GM18517 (cell line): ENCODE measurements around the gene HTR2B.
"Not testable (repeated sequence)": the region's sequence is repeated elsewhere in the genome, so short reads cannot be mapped to it uniquely, and the experiment has no call there.

ENCODE experiments used
- ATAC-seq: cut with Tn5 transposase; IDR thresholded peaks from one replicate; pipeline ENCODE4 v1.9.1; 2021; ENCODE audit warnings: mild to moderate bottlenecking, moderate library complexity; ENCODE audit not compliant: unreplicated experiment

The HTR2B gene

DNA sequence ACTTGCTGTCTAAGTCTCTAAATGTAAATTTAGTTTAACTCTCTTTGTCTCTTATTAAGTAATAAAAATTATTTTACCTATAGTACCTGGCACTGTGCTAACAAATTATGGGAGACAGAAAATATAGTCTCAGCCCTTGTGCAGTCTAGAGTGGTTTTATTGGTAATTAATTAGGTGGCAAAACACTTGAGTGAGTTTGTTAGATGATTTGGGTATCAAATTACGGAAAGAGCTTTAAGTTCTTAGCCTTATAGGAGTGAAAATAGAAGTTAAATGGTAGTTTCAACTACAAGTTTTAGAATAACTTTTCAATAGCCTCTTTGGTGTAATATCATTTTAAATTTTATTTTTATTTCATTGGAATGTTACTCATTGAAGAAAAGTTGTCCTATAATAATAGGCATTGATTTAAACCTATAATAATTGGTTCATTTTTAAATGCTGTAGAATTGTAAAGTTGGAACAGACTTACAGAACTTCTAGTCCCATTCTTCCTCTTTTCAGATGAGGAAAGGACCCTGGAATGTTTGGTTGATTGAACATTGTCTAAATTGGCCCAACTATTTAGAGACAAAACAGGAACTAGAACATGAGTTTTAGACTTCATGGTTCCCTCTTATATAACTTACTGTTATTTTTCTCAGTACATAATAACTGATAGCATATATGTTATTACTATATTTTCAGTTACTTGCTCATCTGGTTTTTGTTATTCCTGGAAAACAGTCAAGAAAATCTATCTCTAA, 10.2 kb upstream of the HTR2B start:
- ATAC-seq, result no peak

DNA sequence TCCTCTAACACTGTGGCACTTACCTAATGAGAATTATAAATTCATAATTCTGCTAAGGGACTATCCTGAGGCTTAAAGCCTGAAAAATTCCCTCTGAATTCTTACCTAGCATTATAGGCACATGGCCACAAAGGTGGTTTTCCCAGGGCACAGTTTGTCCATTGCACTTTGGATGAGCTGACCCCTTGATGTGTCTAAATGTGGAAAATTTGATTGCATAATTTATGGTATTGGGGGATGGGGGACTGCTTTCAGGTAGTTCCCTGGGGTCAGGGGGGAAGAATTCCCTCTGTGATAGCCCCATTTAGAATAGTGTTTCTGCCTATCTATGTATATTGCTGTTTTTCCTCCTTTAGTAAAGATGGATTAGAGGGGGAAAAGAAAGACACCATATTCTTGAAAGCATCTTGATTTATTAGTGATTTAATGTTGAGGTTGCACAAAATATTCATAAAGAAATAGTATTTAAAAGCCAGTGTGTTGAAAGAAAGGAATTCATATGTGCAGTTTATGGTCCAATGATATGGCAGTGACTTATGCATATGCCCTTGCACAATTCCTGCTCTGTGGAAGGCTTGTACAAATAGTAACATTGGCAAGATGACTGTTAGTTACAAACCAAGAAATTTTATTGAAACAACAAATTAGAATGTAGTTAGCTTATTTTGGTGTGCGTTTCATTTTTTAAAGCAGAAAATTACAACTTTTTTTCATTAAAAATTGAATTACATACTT, 8.7 kb upstream of the HTR2B start:
- ATAC-seq, result no peak

DNA sequence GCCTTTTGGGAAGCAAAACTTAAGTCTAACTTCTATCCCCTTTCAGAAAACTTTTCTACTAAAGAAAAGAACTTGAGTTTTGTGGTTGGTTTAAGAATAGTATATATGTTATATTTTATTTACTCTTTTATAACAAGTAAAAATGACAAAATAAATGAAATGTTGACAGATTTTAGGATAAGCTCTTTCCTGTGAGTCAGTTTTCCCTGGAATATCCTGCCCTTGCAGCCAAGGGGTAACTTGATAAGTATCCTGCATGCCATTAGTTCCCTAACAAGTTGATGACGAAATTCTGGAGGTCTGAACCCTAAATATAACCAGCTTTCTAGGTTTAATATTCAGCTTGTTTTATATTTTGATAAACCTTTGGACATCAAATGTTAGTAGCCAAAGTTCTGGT, 7.3 kb upstream of the HTR2B start:
- ATAC-seq, result no peak

DNA sequence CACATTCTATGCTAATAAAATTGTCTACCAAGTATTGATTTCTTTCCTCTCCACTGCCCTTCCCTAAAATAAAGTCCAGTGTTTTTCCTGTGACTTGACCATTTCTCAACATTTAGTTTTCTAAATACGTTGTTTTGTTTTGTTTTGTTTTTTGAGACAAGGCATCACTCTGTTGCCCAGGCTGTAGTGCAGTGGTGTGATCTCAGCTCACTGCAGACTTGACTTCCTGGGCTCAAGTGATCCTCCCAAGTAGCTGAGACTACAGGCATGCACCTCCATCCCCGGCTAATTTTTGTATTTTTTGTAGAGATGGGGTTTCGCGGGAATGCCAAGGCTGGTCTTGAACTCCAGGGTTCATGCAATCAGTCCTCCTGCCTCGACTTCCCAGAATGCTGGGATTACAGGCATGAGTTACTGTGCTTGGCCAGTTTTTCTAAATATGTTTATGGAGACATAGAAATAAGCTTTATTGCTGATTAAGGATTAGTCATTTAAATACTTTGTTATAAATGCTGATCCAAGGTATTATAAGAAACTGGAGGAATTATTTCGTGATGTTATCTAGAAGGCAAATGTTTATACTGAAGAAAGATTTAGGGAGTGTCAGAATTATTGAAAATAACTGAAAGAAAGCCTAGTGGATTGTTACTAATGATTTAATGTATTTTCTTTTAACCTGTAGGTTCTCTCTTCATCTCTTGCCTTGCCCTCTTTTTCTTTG, 5.7 kb upstream of the HTR2B start:
- no peak for ATAC-seq

DNA sequence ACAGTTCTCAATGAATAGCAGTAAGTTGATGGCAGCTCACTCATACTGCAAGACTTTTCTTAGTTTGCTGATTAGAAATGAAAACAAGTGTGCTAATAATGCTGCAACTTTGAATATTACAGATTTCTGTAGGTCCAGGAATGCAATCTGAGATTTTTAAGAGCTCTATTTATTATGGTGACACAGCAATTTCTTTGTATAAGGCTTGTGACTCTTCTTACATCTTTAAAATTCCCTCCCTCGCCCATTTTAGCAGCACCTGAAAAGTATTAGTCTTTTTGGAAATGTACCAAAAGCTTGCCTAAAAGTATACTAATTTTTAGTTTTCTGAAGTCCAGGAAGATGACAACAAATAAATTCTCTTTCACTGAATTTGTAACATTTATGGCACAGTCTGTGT, 4.4 kb upstream of the HTR2B start:
- ATAC-seq, result no peak

DNA sequence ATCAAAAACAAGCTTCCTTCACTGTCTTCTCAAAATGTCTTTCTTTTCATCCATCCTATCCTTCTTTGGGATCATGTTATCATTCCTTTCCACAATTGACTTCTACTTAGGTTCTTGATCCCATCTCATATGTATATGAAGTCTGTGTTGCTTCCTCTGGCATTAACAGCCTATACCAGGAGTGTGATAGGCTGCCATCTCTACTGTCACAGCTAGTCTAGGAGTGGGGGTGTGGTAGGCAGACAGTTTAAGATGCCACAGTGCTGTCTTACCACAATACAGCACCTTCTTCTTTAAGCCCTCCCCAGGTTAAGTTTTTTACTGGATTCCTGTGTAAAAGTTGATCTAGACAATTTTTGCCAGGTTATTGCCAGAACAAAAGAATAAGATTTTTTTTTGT, 3.7 kb upstream of the HTR2B start:
- ATAC-seq, result no peak

DNA sequence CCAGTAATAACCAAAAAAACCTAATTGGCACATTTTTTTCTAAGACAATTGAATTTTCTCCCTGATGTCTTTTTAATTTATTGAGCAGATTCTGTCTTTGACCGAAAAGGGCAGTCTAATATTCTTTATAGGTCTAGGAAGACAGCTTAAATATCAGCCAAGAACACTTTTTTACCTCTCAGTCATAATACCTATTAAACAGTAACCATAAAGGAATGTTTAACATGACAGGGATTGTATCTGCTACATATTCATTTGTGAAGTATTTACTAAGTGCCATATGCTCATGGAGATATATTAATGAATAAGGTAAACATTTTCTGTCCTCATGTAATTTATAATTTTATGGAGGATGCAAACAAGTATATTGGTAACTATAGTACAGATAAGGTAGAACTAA, 3.1 kb upstream of the HTR2B start:
- ATAC-seq, result no peak

DNA sequence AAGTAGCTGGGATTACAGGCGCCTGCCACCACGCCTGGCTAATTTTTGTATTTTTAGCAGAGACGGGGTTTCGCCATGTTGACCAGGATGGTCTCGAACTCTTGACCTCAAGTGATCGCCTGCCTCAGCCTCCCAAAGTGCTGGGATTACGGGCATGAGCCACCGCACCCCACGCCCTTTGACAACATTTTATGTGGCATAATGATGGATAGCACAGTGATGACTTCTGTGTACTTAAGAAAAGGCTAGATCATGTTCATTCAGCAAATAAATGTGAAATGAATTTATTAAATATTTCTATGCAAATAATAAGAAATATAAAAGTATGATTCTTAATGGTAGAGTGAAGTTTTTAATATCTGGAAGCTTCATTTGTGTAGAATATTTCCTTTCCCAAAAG, 2.6 kb upstream of the HTR2B start:
- no peak for ATAC-seq

DNA sequence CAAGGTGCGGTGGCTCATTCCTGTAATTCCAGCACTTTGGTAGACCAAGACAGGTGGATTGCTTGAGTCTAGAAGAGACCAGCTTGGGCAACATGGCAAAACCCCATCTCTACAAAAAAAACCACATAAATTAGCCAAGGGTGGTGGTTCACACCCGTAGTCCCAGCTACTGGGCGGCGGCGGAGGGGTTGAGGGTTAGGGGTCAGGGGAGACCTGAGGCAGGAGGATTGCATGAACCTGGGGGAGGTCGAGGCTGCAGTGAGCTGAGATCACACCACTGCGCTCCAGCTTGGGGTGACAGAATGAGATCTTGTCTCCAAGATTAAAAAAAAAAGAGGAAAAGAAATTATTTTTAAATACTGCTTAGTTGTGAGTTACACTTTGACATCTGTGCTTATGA, 1.3 kb upstream of the HTR2B start:
- ATAC-seq, result no peak

DNA sequence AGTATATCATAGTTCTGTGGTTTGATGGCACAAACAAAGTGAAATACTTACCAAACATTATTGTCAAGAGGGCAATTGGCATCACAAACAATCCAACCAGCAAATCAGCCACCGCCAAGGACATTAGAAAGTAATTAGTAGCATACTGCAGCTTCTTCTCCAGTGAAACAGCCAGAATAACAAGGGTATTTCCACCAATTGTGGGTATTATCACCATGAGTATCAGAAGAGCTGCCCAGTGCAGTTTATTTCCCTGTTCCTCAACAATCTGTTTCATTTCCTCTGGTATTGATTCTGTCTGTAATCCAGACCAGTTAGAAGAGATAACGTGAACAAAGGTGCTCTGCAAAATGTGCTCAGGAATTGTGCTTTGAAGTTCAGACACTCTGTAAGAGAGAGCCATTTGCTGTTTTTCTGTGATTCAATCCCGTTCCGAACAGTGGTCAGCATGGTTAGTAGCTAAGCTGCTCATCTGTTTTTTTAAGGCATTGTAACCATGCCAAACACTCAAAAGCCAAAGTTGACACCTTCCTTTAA, 1.4 kb downstream of the HTR2B start:
- no peak for ATAC-seq

DNA sequence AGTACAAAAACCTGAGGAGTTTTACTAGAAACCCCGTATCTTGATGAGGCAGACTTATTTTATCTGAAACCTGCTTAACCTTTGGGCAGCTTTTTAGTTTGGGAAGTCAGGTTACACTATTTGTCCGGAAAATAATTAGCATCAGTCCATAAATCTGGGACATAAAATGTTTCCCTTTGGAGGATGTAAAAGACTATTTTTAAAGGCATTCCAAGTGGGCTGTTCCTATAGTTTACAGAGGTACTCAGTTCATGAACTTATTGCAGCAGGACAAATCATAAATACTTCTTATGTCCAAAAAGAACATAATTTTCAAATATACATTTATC, 6.3 kb downstream of the HTR2B start:
- ATAC-seq, result no peak

DNA sequence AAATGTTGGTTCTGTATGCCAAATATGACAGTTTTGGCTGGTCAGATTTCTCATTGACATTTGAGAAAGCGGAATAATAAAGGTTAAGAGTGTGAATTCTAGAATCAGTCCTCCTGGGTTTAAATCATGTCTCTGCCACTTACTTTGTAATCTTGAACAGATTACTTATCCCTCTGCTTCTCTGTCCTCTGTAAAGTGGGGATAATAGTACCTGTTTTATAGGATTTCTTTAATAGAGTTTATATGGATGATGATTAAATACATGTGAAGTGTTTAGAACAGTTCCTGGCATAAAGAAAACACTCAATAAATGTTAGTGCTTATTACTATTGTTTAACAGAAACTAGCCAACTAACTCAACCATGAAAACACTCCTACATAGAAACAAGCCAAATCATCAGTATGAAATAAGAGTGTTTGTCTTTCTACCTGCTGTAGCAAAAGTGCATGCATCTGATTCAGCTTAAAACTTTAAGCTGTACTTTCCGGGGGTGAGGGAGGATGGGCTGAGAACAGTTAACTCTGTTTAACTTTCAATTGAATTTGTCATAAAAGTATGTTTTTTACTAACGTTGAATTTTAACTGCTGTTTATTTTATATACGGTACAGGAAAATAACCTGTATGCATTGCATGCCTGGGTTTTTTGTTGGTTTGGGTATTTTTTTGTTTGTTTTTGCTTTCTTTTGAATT, 6.8 kb downstream of the HTR2B start:
- no peak for ATAC-seq

DNA sequence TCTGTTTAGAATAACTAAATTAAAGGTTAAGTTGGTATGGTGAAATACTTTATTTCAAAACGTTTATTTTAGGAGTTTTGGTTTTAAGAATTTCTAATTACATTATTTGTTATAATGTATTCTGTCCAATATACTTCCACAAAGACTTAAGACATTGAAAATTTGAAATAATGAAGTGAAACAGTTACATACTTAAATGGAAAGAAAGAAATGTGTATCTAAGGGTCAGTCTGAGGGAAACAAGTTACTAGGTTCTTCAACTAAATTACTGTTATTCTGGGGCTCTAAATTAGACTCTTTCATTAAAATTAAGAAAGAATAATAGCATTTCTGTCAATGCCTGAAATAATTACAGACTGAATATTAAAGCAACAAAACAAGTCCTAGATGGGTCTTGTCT, 7.7 kb downstream of the HTR2B start:
- ATAC-seq, result no peak

DNA sequence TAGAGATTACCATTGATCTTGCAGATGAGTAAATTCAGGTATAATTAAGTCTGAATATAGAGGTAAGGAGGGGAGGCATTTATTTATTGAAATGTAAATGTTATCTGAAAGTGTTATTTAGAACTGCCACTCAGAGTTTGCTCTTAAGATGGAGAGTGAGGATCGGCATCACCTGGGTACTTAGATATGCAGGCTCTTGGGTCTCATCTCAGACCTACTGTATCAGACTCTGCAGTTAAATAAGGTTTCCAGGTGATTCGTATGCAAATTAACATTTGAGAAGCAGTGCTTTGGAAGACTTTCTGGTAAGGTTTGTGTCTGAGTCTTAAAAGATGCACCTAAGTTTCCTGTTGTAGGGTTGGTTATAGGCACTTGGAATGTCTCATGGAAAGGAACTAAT, 9.2 kb downstream of the HTR2B start:
- no peak for ATAC-seq

DNA sequence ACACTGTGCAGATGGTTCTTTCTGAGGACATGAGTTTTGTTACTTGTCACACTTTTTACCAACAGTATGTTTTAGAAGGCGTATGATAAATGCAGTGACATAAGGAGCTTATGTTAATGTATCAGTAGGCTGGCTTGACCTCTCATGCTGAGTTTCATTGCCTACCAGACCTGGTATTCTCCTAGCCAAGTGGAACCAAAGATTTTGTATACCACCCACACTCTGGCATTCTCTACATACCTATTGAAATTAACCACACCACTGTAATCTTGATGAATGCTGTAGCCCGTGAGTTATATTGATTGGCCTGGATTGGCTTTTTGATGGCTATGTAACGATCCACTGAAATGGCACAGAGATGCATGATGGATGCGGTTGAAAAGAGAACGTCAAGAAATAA, 11.4 kb downstream of the HTR2B start:
- ATAC-seq, result no peak

DNA sequence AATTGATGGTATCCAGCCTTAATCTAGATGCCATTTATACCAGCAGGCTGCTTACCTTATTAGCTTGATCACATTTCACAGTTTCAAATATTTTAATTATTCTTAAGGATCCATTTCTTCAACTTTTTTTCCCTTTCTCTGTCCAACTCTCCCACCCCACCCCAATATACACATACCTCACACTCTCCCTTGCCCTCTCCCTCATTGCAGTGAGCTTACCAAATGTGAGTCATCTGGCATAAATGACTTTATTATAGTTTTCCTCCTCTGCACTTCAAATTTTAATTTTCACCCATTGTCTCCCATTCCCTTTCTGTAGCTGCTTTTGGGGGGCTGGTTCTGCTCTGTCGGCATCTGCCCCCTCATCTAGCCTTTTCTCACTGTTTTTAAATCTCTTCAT, 12.9 kb downstream of the HTR2B start:
- ATAC-seq, result no peak

DNA sequence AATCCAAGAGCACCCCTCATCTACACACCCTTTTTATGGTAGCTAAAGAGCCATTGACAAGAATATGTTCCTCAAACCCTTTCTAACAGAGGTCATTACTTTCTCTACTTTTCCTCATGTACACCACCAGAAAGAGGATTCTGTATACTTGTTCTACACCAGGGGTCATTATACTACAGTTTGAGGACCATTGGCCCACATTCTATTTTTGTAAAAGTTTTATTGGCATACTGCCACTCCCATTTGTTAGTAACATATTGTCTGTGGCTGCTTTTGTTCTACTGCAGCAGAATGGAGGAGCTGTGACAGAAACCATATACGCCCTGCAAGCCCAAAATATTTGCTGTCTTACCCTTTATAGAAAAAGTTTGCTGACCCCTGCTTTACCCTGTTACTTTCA, 14.3 kb downstream of the HTR2B start:
- no peak for ATAC-seq

DNA sequence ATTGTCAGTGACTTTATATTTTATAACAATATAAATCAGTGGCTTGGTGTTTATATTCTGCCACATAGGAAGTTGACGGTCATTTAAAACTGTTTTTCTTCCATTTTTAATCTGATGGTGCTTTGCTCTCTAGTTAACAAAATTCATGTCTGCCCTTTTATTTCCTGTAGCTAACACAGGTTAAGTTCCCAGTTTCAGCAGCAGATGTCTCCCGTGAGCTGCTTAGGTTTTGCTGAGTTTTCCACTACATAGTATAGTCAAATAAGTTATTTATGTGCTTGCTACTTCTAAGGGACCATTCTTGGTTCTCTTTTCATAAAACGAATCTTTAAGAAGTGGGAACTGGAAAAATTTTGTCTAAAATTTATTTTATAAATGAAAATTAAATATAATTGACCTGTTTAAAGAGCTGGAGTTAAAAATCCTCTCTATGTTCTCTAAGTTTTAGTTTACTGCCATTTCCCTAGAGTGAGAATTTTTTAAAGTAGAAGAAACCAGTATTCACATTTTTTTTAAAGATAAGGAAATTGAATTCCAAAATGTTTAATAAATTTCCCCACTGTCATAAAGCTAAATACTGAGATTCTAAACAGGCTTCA, 20.6 kb downstream of the HTR2B start:
- ATAC-seq, result no peak

DNA sequence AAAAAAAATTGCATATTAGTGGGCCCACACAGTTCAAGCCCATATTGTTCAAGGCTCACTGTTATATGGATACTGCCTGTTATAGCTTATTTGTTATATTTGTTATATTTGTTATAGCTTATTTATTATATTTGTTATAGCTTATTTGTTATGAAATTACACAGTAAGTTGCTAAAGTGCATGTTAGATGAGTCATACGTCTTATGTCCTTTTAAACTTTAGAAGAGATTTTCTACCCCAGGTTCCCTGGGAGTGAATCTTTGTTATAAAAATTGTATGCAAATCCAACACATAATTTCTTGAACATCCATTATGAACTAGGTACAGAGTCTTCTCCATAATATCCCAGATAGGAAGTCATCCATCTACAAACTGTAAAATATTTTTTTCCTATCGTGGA, 22.1 kb downstream of the HTR2B start:
- ATAC-seq, result no peak

DNA sequence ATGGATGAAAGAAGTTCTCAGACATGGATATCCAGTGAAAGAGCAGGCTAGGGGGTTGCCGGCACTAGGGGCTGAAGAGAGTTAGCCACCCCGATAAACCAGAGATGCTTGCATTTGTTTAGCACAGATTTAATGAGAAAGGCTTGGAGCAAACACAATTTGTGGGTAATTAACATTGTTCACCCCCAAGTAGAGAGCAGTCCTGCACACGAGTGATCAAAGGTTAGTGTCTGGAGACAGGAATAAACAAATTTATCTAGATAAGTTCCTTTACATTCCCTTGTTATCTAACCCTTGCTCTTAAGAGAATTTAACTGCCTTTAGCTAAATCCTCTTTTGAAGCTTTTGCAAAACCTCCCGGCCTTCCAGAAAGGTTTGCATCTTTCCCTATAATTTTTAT, 23.9 kb downstream of the HTR2B start:
- ATAC-seq, result no peak

DNA sequence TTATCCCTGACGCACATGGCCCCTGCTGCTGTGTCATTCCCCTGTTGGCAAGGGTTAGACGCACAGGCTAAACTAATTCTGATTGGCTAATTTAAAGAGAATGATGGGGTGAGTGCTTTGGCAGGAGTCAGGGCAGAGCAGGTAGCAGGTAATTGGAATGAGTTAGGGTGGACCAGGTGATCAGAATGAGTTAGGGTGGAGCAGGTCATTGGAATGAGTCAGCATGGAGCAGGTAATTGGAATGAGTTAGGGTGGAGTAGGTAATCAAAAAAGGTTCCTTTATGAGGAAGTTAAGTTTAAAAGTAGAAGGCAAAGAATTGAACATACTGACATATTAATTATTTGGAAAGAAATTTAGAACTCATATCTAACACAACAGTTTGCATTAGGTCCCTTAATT, 24.5 kb downstream of the HTR2B start:
- ATAC-seq, result not testable (repeated sequence)
